Fibroblast of the aortic adventitia (primary cell): ENCODE results near the gene FCRL5. TPM values are rescaled to one million over a fixed set of nuclear protein-coding genes. Genes with fewer than 3 reads are reported as not detected.

Source experiments
- DNase-seq: peaks from one replicate; pipeline ENCODE4 v3.0.0-alpha.2; 2010; ENCODE audit warnings: low read depth
- H3K4me3 ChIP-seq: 2 replicates; pipeline ENCODE4 v1.5.1; 2011; ENCODE audit warnings: low read depth, mild to moderate bottlenecking, control low read depth, low read length, moderate library complexity
- CTCF ChIP-seq: IDR thresholded peaks from 2 replicates; pipeline ENCODE4 v1.5.1; 2011; ENCODE audit warnings: mild to moderate bottlenecking, low read length, control low read depth, inconsistent platforms; ENCODE audit not compliant: insufficient read depth
- total RNA-seq: library from RNA; depleted of rRNA; stranded (reverse); fragments of >200 nt; gene quantifications from 2 replicates; pipeline ENCODE4 v1.2.3, GENCODE V29; 2012; ENCODE audit warnings: low replicate concordance

The FCRL5 gene
- not detected in 2 replicates for total RNA-seq

- TF ChIP-seq CTCF = no peak
- no peak within 1 kb of the TSS for H3K4me3 ChIP-seq
- DNase-seq = no peak
These were observed at the start of gene FCRL5 for GRCh38 chr1:157551694-157552693. TSS of gene FCRL5 (minus strand) at chr1:157552515. CDS start at chr1:157552362, 153 bp downstream.

- no peak overlapping the region for H3K4me3 ChIP-seq
- no peak for TF ChIP-seq CTCF
- DNase-seq = no peak
These were observed 47.9 kb upstream of the FCRL5 start for GRCh38 chr1:157600236-157600635.

- no peak for DNase-seq
- no peak for TF ChIP-seq CTCF
- no peak within 1 kb of the TSS for H3K4me3 ChIP-seq
These were observed 45.8 kb upstream of the FCRL5 start, which contains the start of gene FCRL4 for GRCh38 chr1:157597959-157598667. TSS of gene FCRL4 (minus strand) at chr1:157598085. CDS start at chr1:157597944, 141 bp downstream.

GRCh38 chr1:157596384-157596783, 44.1 kb upstream of the FCRL5 start:
- no peak for TF ChIP-seq CTCF
- DNase-seq = no peak

GRCh38 chr1:157595356-157595755, 43.0 kb upstream of the FCRL5 start:
- DNase-seq = no peak
- H3K4me3 ChIP-seq = no peak overlapping the region
- TF ChIP-seq CTCF = no peak

More at GRCh38 chr1:157596384-157596783, 44.1 kb upstream of the FCRL5 start:
- no peak overlapping the region for H3K4me3 ChIP-seq

GRCh38 chr1:157585984-157586383, 33.7 kb upstream of the FCRL5 start:
- no peak for TF ChIP-seq CTCF
- H3K4me3 ChIP-seq = no peak overlapping the region
- no peak for DNase-seq
